RWPE2 (cell line): ENCODE data around the gene ZNF678.

ENCODE experiments used
- ATAC-seq: fragments of 200-7000 bp; cut with Tn5 transposase; 3 replicates; pipeline ENCODE4 v1.9.1; 2021; ENCODE audit warnings: low read depth
- DNase-seq: peaks from one replicate; pipeline ENCODE4 v3.0.0-alpha.2; 2020; ENCODE audit warnings: low spot score
- H3K27ac ChIP-seq: fragments of 450-650 bp; 2 replicates; pipeline ENCODE4 v1.5.1; 2017; ENCODE audit warnings: mild to moderate bottlenecking; ENCODE audit not compliant: poor library complexity, severe bottlenecking
- H3K27me3 ChIP-seq: fragments of 250-450 bp; sonication (Bioruptor Pico); 2 replicates; pipeline ENCODE4 v1.5.1; 2021; ENCODE audit warnings: mild to moderate bottlenecking, moderate library complexity; ENCODE audit not compliant: insufficient read depth, poor library complexity, severe bottlenecking
- H3K36me3 ChIP-seq: fragments of 250-450 bp; sonication (Bioruptor Pico); 2 replicates; pipeline ENCODE4 v1.5.1; 2020; ENCODE audit warnings: low read depth, mild to moderate bottlenecking, moderate library complexity
- H3K4me1 ChIP-seq: fragments of 250-450 bp; sonication (Bioruptor Pico); 2 replicates; pipeline ENCODE4 v1.5.1; 2021; ENCODE audit warnings: mild to moderate bottlenecking, moderate library complexity; ENCODE audit not compliant: insufficient read depth, poor library complexity, severe bottlenecking
- H3K4me3 ChIP-seq: fragments of 250-450 bp; sonication (Bioruptor Pico); 2 replicates; pipeline ENCODE4 v1.5.1; 2021; ENCODE audit warnings: mild to moderate bottlenecking, moderate library complexity; ENCODE audit not compliant: severe bottlenecking
- H3K9me3 ChIP-seq: fragments of 250-450 bp; sonication (Bioruptor Pico); 2 replicates; pipeline ENCODE4 v1.5.1; 2021; ENCODE audit warnings: mild to moderate bottlenecking, moderate library complexity; ENCODE audit not compliant: severe bottlenecking
- TF ChIP-seq, protein P1 (sequence below): fragments of 450-650 bp; IDR thresholded peaks from one replicate; pipeline ENCODE4 v1.5.1; 2017; ENCODE audit warnings: mild to moderate bottlenecking, moderate library complexity; ENCODE audit not compliant: poor library complexity, severe bottlenecking

Gene ZNF678

DNA sequence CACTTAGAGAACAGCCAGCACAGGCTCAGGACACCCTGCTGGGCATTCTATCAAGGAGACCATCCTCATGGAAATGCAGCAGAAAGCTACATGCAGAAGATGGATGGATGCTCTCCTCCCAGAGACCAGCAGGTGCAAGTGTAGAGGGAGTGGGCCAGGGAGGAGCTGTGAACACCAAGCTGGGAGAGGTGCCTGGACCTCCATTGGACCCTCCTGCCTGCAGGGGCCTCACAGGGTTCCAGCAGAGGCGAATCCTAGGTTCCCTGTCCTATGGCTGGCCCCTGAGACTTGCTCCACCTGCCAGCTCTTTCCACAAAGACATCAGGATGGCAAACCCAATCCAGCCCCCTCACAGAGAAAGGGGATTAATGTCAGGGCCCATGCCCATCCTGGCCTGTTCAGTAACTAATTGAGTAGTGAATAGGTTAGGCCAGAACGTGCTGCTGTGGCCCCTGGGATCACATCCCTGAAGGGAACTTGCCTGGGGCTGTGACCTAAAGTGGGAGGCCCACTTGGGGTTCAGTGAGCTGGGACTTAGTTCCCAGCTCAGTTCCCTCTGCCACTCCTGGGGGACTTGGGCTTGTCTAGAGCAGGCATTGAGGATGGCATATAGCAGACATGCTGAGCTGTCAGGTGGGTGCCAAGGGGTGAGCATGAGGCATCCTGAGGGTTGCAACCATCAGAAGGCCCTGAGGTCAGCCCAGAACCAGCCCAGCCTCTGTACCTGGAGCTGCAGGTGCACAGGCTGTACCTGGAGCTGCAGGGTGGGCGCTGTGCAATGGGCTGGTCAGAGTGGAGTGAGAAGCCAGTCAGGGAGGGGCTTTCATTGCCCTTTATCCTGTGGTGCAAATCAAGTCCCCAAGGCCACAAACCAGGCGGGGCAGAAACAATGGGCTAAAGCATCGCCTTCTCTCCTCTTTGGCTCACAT lies 22.9 kb upstream of the ZNF678 start:
- H3K27ac ChIP-seq: no peak overlapping the region
- no peaks in the 10 kb centered on the region for H3K27me3 ChIP-seq
- H3K4me1 ChIP-seq: no peaks in the 10 kb centered on the region
- H3K9me3 ChIP-seq: no peaks in the 10 kb centered on the region
- no peaks in the 10 kb centered on the region for H3K36me3 ChIP-seq
- DNase-seq: no peak
- TF ChIP-seq, protein P1, sequence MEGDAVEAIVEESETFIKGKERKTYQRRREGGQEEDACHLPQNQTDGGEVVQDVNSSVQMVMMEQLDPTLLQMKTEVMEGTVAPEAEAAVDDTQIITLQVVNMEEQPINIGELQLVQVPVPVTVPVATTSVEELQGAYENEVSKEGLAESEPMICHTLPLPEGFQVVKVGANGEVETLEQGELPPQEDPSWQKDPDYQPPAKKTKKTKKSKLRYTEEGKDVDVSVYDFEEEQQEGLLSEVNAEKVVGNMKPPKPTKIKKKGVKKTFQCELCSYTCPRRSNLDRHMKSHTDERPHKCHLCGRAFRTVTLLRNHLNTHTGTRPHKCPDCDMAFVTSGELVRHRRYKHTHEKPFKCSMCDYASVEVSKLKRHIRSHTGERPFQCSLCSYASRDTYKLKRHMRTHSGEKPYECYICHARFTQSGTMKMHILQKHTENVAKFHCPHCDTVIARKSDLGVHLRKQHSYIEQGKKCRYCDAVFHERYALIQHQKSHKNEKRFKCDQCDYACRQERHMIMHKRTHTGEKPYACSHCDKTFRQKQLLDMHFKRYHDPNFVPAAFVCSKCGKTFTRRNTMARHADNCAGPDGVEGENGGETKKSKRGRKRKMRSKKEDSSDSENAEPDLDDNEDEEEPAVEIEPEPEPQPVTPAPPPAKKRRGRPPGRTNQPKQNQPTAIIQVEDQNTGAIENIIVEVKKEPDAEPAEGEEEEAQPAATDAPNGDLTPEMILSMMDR: no peak
- ATAC-seq: no peak
- H3K4me3 ChIP-seq: no peak overlapping the region

DNA sequence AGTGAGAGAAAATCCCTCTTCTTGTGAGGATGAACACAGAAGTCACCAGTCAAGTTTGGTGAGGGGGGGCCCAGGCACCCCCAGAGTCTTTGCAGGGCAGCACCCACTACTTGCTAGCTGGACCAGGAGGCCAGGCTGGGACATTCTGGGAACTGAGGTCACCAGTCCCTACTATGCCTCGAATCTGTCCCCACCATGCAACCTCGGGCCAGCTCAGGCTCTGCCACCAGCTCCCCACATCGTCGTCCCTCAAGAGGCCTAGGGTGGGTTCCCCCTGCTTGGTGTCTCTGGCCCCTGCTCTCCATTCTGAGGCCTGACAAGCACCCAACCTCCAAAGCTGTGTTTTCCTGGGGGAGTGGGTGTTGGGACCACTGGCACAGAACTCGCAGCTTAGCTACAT lies 22.2 kb upstream of the ZNF678 start:
- Histone ChIP-seq H3K36me3 (no peaks in the 10 kb centered on the region), H3K4me3 (no peak overlapping the region), H3K4me1 (no peaks in the 10 kb centered on the region), H3K27me3 (no peaks in the 10 kb centered on the region), H3K27ac (no peak overlapping the region), H3K9me3 (no peaks in the 10 kb centered on the region)
- TF ChIP-seq, protein P1: no peak
- no peak for DNase-seq
- no peak for ATAC-seq

DNA sequence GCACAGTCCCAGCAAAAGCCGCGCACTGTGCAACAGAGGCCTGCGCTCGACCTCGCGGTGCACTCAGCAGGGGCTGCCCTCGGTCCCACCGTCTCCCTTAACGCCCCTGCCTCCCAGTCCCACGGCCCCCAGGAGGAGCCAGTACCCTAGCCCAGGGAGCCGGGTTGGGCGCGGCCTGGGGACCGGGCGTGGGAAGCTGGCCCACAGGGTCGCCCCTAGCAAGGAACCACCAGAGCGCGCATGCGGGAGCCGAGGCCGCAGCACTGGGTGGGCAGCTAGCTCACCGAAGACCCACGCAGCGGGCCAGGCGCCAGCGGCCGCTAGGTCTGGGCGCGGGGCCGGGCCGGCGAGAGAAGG lies 21.6 kb upstream of the ZNF678 start:
- no peaks in the 10 kb centered on the region for H3K36me3 ChIP-seq
- ATAC-seq (no peak), DNase-seq (no peak)
- H3K9me3 ChIP-seq: no peaks in the 10 kb centered on the region
- H3K27ac ChIP-seq: no peak overlapping the region
- TF ChIP-seq, protein P1: no peak
- H3K4me1 ChIP-seq: no peaks in the 10 kb centered on the region
- H3K4me3 ChIP-seq: peak overlapping the region; percentile 43
- no peaks in the 10 kb centered on the region for H3K27me3 ChIP-seq

DNA sequence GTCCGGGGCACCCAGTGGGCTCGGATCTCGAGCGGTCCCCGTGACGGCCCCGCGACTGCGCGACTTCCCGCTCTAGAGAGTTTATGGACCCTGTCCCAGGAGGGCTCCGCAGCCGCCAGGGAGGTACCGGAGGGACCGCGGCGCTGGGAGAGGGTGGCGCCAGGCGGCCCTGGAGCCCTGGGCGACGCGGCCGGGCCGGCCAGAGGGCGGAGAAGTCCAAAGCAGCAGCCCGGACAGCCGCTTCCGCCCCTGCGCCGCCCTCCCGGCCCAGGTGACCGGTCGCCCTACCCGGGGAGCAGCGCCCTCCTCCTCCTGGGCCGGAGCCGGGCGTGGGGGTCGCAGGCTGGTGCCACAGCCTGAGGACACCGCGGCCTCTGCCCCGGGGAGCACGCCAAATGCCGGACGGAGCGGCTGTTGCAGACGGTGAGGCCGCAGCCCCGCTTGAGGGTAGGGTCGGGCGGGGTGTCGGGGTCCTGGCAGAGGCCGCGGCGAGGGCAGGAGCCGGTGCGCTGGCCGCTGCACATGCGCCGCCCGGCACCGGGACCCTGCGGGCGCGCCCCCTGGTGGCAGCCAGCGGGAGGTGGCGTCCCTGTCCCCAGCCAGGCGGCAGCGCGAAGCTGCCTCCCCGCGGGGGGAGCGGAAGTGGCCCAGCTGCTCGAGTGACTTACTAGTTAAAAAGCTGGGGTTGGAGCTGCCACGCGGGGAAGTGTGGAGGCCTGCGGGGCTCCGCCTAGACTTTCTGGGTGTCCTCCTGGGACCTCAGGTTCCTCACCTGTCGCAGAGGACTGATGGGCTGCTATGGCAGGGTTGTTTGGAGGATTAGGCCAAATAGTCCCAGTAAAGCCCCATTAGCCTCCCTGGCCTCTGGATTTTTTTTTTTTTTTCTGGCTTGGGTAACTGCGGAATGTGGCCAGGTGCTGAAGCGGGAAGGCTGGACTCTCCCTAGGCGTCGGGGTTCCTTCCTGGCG lies 20.9 kb upstream of the ZNF678 start:
- TF ChIP-seq, protein P1: peak; percentile 74
- Histone ChIP-seq H3K9me3 (no peaks in the 10 kb centered on the region), H3K4me1 (no peaks in the 10 kb centered on the region), H3K27ac (no peak overlapping the region), H3K36me3 (no peaks in the 10 kb centered on the region), H3K27me3 (no peaks in the 10 kb centered on the region), H3K4me3 (peak overlapping the region; percentile 43)
- DNase-seq (no peak), ATAC-seq (peak; percentile 76)
